ENCODE measurements around the gene FMNL1.

DNA sequence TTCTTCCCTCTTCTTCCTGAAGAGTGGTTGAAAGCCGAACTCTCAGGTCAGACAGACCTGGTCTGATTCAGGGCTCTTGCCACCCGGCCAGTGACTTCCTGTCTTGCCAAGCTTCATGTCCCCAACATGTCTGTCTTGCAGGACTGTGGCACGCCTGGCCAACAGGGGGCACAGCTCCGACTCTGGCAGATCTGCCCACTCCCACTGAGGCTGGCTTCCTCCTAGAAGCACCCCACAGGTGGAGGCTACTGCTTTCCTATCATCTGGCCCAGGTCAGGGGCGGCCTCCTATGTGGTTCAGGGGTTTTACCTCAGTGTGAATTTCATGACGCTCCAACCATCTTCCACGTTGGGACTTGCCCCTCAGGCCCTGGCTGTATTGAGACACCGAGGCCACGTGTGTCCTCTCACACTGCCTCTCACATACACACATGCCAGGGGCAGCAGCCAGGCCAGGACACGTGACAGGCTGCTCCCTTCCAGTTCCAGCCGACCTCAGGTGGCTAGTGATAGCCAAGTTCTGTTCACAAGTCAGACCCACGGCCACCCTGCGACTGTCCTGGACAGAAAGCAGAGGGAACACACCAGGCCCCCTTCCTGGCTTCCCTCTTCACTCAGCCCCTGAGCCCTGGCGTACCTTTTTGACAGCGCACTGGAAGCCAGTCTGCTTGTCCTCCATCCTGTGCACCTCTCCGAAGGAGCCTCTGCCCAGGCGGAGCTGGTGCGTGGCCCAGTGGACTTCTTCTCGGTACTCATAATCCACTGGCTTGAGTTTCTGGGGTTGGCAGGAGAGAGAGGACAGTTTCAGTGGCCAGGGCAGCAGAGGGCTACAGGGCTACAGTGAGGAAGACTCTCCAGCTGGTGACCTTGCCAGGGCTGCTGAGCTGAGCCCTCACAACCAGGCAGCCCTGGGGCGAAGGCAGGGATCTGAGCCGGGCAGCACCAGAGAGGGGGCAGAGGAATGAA is 62.8 kb downstream of the FMNL1 start:
- TF ChIP-seq, protein P1, sequence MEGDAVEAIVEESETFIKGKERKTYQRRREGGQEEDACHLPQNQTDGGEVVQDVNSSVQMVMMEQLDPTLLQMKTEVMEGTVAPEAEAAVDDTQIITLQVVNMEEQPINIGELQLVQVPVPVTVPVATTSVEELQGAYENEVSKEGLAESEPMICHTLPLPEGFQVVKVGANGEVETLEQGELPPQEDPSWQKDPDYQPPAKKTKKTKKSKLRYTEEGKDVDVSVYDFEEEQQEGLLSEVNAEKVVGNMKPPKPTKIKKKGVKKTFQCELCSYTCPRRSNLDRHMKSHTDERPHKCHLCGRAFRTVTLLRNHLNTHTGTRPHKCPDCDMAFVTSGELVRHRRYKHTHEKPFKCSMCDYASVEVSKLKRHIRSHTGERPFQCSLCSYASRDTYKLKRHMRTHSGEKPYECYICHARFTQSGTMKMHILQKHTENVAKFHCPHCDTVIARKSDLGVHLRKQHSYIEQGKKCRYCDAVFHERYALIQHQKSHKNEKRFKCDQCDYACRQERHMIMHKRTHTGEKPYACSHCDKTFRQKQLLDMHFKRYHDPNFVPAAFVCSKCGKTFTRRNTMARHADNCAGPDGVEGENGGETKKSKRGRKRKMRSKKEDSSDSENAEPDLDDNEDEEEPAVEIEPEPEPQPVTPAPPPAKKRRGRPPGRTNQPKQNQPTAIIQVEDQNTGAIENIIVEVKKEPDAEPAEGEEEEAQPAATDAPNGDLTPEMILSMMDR (IDR thresholded peaks at IDR 0.05 in 4 of 5, conservative IDR thresholded peaks at IDR 0.05 in 1 of 5), result peak; percentile 36 to 54 (median 52)
- TF ChIP-seq POLR2A (IDR thresholded peaks at IDR 0.05), result peak; percentile 68 to 73
